ENCODE results near the gene EPHA10.

The EPHA10 gene

DNA sequence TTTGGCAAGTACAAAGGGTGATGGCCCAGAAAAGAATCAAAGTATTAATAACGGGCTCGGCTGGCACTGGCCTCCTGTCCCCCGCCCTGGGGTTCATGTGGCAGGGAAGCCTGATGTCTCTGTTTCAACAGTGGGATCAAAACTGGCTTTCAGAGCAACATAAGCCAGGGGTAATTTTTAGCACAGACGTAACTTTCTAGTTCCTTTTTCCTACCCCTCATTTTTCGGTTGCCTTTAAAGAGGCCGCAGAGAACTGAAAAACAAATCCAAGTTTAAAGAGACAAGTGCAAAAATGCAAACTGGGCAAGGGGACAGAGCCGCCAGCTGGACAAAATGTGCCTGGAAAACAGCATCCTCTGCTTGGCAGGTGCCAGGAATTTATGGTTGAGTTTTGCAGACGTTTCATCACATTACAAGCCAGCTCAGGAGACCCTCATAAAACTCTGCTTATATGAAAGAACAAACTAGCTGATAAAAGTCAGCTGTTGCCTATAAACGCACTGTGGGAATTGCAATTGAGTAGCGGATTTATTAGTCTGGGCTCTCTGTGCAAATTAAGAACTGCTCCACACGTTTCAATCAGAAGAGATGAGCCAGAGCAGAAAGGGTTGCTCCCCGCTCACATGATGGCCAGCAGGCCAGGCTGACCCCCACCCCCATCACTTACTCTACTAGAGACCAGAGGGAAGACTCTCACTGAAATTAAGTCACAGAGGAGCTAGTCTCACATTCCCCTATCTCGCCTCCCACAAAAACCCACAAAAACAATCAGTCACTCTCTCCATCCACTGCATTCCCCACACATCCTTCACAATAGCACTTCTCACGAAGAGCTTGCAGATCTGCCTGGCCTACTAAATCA, 88.4 kb downstream of the EPHA10 start:
- no peak for DNase-seq (ENCODE audit: low read depth, low spot score)

DNA sequence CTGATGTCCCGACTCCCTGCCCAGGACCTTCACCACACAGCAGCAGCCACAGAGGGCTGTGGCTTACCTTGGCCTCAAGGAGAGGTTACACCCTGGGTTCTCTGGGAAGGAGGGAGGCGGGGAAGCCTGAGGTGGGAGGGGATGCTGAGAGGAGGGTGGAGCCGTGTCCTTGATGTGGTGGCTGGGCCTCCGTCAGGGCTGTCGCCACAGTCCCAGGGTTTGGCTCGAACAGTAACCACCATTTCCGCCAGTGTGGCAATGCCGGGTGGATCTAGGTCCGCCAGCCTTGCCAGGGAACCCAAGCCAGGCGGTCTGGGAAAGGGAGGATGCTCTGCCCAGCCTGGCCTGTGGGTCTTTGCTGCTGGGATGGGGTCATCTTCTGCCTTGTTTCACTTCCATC, 91.0 kb downstream of the EPHA10 start:
- DNase-seq (ENCODE audit: low read depth, low spot score) = no peak

DNA sequence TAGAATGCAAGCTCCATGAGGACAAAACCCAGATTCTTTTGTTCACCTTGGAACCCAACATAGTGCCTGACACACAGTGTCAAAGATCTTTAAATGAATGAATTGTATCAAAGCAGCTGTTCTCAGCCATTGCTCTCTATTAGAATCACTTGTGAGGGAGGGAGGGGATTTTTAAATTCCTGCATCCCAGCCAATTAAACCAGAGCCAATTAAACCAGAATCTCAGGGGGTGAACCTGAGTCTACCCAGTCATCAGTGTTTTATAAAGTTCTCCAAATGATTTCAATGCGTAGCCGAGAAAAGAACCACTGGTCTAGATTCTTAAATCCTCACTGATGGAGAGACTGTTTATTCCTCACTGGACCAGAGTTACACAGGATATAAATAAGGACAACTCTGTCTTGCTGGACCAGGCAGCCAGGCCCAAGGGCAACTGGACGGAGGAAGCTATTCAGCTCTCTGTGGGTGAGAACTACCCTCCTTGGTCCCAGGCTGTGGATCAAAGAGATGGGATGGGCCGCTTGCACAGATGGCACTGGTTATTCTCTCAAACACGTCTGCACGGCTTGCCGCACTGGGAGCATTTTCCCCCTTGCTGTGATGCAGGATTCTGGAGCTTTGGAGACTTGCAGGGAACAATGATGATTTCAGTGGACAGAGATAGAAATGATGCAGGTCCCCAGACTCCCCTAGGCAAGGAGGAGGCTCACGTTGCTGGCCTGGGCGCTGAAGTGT, 92.6 kb downstream of the EPHA10 start:
- DNase-seq (ENCODE audit: low read depth, low spot score) = no peak

DNA sequence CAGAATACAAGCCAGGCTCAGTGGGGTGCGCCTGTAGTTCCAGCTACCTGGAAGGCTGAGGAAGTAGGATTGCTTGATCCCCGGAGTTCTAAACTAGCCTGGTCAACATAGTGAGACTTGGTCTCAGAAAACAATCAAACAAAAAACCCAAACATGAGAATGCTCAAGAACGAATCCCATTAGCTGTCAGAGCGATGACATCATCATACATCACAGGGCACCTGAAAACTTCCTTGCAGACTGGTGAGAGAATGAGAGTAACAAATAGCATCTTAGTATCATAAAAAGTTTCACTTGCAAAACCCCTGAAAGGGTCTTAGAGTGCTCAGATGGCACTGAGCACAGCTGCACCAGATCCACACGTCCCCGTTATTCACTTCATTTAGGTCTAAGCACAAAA, 93.7 kb downstream of the EPHA10 start:
- no peak for DNase-seq (ENCODE audit: low read depth, low spot score)

DNA sequence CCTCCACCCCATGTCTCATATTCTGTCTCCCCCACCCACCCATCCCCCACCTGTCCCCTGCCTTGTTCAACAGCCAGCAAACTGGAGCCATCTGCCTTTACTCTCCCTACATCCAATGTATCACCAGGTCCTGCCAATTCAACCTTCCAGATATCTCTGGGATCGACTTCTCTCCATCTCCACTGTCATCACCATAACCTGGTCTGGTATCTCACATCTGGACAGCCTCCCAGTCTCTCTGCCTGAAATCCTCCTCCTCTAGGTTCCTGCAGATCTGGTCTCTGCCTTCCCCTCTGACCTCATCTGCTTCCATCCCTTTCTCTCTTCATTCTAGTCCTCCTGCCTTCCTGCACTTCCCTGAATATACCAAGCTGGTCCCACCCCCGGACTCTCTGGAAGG, 94.8 kb downstream of the EPHA10 start:
- DNase-seq (ENCODE audit: low read depth, low spot score) = no peak

DNA sequence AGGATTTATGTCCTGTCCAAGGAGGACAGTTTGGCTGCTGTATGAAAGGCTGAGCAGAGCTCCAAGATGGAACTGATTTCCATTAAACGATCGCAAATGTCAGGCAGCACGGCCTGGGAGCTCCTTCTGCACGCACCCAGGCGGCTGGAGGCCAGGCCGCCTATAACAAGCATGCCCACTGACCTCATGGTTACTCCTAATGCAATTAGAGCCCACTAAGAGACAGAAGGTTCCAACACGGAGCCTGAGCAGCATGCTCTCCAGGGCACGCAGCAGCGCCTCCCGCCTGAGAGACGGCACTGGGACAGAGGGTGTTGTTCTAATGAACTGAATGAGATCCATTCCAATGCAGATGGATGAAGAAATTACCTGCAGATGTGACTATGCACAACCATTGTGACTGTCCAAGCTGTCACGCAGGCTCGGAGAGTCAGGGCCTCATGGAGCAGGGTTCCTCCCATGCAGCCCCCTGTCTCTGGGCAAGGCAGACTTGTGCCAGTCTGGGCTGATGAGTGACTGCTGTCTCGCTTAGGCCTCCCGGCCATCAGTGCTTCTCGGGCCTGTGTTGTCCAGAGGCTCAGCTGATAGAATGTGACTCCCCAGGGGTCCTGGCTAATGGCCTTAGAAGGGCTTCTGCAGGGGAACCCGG, 97.8 kb downstream of the EPHA10 start:
- no peak for DNase-seq (ENCODE audit: low read depth, low spot score)

DNA sequence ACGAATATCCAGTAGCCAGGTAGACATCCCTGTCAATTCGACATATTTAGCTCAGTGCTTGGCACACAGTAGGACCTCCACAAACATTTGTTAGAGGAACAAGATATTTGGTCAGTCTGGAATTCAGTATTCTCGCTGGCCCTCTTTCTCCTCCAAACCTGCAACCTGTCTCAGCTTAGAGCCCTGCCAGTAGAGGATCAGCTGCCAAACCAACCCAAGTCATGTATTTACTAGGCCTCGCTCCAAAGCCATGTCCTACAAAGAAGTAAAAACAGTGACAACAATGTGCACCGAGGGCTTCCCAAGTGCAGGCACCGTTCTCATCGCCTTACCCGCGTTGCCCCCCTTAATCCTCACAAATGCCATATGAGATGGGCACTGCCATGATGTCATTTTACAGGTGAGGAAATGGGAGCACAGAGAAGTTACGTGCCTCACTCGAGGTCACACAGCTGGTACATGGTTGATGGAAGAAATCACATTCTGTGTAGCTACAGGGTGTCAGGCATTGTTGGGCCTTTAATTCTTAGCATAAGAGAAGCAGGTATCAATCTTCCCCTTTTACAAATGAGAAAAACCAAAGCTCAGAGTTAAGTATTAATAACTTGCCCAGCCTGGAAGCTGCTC, 98.6 kb downstream of the EPHA10 start:
- no peak for DNase-seq (ENCODE audit: low read depth, low spot score)

All from brain pericyte (primary cell).